HG02884 (cell line): ENCODE measurements around the gene ANO4.
"Not testable (repeated sequence)": the region's sequence is repeated elsewhere in the genome, so short reads cannot be mapped to it uniquely, and the experiment has no call there.

Experiments
- ATAC-seq: cut with Tn5 transposase; IDR thresholded peaks from one replicate; pipeline ENCODE4 v1.9.1; 2021; ENCODE audit warnings: mild to moderate bottlenecking, moderate library complexity; ENCODE audit not compliant: unreplicated experiment

The ANO4 gene

DNA sequence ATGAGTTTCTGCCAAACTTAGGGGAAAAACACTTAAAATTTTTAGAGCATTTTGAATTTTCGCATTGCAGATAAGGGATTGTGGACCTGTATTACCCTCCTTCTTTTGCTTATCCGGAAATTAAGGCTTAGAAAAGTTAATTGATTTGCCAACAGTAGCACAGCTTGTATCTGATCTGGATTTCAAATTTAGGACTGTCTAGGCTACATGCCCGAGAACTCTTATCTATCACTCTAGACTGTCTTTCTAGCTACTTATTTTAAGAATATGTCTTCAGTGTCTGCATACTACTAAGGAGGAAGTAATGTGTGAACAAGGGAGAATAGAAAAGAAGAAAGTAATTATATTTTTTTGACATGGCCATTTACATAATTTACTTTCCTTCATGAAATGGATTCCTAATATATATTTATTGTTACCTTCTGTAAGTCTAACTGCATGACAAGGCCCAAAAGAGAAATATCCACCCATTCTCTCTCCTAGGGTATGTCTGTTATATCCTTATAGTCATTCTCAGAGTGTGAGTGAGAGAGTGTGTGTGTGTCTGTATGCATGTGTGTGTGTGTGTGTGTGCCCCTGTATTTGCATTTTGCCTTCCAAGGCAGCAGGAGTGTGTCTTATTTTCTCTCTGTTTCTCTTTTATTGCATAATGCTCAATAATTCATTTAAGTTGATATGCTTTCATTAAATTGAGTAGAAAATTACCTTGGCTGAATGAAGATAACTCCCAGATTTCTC is 283.4 kb downstream of the ANO4 start:
- ATAC-seq, result no peak

- ATAC-seq, result no peak
Observed at GRCh38 chr12:101078536-101079285, 284.1 kb downstream of the ANO4 start.

DNA sequence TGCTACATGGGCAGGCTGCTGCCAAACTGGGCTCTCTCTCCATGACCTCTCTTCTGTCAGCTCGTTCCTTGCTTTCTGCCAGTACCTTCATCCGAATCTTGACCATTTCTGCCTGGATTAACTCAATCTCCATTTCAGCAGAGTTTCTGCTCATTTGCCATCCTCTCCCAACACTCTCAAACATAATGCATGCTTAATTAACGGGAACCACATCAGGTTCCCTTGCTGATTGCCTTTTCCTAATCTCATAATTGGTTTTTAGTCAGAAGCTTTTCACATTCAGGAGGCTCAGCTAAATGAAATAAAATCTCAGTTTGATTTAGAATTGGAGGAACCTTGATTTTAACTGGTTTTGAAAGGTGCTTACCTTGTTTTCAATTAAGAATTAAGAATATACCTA is 288.1 kb downstream of the ANO4 start:
- no peak for ATAC-seq

DNA sequence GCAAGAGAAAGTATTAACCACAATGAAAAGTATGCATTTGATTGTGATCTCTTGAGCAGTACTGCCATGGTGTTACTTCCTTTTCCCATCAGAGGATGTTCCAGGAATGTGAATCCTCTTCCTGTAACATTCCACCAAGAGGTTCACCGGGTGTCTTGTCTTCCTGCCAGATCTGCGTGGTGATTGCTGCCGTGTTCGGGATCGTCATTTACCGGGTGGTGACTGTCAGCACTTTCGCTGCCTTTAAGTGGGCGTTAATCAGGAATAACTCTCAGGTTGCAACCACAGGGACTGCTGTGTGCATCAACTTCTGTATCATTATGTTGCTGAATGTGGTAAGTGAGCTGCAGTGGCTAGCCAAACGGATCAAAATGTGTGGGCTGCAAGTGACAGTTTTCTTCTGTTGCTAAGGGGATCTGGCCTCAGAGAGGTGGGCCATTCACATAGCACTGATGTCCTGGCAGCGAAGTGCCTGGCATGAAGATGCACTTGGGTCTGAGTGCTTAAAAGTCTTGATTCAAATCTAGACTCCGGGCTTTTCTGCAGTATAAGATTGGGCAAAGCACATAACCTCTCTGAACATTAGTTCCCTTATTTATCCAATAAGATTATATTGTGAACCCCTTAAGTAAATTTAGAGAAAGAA is 292.0 kb downstream of the ANO4 start:
- no peak for ATAC-seq

DNA sequence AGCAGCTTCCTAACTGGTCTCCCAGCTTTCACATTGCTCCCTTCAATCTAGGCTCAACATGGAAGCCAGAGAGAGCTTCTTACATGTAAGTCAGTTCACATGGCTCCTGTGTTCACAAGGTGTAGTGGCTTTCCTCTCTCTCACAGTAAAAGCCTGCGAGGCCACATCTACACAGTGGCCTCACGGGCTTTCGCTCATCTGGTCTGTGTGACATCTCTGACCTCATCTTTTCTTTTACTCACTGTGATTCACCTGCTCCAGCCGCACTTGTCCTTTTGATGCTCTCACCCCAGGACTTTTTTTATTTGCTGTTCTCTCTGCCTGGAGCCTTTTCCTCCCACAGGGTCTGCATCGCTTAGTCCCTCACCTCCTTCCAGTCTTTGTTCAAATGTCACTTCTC is 293.3 kb downstream of the ANO4 start:
- ATAC-seq, result no peak

DNA sequence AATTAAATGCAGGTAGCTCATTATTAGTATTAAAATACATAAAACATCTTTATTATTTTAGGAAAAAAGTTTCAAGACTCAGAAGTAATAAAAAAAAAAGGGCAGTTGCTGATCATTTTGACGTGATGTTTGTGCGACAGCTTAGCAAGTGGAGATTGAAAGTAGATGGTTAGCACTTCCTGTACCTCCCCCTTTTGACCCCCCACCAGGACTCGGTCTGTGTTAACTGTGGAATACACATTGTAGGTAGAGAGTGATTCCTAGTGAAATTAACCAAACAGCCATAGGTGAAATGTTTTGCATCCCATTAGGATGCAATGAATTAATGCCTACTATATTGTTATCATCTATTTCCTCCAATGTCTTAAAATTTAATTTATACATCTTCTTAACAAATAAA is 294.7 kb downstream of the ANO4 start:
- no peak for ATAC-seq

- ATAC-seq, result not testable (repeated sequence)
Observed at GRCh38 chr12:101090222-101090621, 295.6 kb downstream of the ANO4 start.

DNA sequence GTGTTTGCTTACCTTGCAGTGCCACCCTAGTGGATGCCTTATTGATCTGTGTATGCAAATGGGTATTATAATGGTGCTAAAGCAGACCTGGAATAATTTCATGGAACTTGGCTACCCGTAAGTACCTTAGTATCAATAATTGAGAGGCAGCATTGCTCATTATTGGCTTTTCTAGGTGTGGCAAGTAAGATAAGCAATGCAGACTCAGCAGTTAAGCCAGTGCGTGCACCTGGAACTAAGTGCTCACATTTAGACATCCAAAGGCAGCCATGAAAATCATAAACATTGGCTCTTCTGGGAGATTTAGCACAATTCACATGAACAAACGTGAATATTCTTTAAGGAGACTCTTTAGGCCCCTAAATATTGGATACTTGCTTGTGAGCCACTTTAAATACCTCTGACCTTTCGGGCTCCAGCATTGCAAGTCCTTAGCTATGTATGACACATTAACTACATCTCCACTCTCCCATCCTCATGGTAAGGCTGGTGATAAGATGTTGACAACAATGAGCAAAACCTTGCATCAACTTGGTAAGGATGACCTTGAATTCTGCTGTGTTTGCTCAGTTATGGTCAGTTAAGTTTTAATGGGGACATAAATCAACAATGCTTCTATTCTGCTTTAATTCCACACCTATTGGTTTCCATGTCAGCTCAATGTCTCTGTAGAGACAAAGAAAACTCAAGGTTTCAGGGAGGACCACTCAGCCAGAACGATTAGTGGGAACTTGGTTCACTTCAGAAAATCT is 303.4 kb downstream of the ANO4 start:
- no peak for ATAC-seq

DNA sequence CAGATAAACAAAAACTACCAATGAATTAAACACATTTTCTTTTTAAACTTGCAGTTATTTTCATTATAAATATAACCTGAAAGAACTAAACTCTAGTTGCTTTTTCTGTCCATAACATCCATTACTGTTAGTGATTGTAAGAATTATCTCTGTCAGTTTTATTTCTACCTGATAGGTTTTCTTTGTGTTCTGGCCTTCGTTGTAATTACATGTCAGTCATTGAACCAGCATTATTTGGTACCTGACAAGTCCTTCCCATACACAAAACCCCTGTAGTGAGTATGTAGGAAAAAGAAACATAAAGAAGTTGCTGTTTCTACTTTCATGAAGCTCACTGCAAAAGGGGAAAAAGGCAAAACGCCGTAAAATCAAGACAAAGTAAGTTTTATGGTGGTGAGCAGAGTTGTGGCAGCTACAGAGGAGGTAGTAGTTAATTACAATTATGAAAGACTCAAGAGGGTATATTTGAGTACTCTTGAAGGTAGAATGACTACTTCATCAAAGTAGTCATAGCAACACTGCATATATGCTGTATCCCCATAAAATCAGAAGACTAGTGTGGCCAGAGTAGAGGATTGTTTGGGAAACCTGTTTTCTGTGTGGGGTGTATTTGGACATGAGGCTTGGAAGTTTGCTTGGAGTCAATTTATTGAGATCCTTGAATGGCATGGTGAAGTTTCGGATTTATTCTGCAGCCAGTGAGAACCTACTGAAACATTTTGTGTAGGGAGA is 312.6 kb downstream of the ANO4 start:
- no peak for ATAC-seq

DNA sequence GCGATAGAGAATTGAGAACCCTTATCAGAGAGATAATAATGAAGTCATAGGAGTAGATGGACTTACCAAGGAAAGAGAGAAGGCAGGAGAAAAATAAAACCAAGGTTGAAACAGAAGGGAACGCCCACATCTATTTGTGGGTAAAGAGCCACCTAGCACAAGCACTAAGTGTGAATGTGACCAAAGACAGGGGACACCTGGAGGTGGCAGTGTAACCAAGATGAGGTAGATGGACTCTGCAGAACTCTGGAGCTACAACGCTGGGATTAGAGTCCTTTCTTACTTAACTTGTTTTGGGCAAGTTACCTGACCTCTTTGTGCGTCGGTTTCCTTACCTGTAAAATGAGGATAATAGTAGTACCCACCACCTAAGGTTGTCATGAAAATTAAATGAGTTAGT is 313.6 kb downstream of the ANO4 start:
- no peak for ATAC-seq

DNA sequence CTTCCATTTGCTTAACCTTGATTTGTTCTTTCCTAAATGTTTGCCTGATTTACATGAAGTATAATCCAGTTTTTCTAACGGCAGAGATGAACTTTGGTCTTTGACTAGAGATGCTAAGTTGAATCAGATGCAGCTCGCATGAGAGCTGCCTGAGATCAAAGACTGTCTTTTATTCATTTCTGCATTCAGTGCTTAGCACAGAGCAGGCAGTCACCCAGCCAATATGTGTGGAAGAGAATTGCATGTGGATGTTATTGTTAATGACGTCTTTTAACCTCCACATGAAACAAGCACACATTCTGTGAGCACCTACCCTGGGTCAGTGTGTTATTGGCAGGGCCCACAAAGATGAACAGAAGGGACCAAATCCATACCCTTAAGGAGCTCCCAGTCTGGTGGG is 316.3 kb downstream of the ANO4 start:
- ATAC-seq, result no peak

GRCh38 chr12:101111441-101111840 is 316.9 kb downstream of the ANO4 start:
- no peak for ATAC-seq

DNA sequence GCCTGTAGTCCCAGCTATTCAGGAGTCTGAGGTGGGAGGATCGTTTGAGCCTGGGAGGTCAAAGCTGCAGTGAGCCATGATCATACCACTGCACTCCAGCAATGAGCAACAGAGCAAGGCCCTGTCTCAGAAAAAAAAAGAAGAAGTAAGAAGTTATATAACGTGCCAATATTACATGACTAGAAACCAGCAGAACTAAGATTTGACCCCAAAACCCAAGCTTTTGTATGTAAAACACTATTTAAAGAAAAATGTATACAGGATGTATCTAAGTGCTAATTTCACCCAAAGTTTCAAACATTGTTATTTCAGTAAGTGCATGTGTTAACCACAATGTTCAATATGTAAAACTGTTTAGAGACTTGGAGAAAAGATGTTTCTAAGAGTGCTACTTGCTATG is 320.8 kb downstream of the ANO4 start:
- peak; percentile 45 for ATAC-seq

- no peak for ATAC-seq
Observed at GRCh38 chr12:101116911-101117310, 322.3 kb downstream of the ANO4 start.

GRCh38 chr12:101117842-101118241 is 323.3 kb downstream of the ANO4 start:
- ATAC-seq, result no peak

- ATAC-seq, result no peak
Observed at GRCh38 chr12:101127521-101128219, 333.1 kb downstream of the ANO4 start.

- not testable (repeated sequence) for ATAC-seq
Observed at GRCh38 chr12:101145777-101146431, 351.3 kb downstream of the ANO4 start.

DNA sequence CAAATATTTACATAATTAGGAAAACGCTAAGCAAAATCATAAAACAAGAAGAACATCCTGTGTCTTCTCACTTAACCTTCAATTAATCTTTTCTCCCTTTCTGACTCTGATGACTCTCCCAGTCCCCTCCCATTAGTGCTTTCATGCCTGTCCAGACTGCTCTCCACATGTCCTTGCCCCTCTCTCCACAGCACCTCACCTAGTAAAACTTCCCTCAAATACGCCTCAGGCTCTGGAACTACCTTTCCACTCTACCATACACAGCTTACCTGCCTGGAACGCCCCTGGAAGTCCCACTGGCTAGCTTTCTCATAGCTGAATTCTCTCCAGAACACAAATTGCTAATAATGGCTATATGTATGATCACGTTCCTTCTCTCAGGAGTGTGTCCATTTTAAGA is 370.7 kb downstream of the ANO4 start:
- ATAC-seq, result no peak

DNA sequence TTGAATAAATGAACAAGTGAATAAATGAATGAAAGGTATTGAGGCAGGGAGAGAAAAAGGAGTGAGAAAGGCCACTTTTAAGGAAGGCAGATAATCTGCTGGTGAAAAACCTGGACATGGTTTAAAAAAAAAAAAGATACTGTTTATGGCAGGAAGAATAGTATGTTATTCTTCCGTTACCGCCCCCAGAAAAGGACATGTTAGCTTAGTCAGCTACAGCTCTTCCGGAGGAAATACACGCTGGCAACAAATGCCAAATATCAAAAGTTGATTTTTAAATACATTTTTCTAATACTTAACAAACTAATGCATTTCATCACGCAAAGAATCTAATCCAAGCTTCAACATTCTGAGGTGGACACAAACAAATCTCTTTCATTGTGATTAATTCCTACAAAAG is 372.3 kb downstream of the ANO4 start:
- no peak for ATAC-seq
